GM12892 (cell line): Measurements from ENCODE around the gene SHTN1.

Experiments used
- POLR2A ChIP-seq: IDR thresholded peaks from 2 replicates; pipeline ENCODE4 v1.6.1; 2011; ENCODE audit warnings: low read depth, low read length, control low read depth
- POLR2AphosphoS5 ChIP-seq: IDR thresholded peaks from 2 replicates; pipeline ENCODE4 v1.6.1; 2011; ENCODE audit warnings: low read depth, low read length, control low read depth
- TAF1 ChIP-seq: IDR thresholded peaks from 2 replicates; pipeline ENCODE4 v1.6.1; 2011; ENCODE audit warnings: low read depth, mild to moderate bottlenecking, control low read depth, low read length, borderline replicate concordance

- TF ChIP-seq POLR2AphosphoS5: no peak
- TF ChIP-seq TAF1: no peak
- TF ChIP-seq POLR2A: no peak
Observed at GRCh38 chr10:116915340-116915739, 89.6 kb downstream of the SHTN1 start.
